Ectodermal cell (in vitro differentiated cells): ENCODE data around the gene RPS15.

Source experiments
- H3K27ac ChIP-seq: 2 replicates; pipeline ENCODE4 v1.7.0; 2013; ENCODE audit warnings: mild to moderate bottlenecking, low read depth, low read length; ENCODE audit not compliant: insufficient read depth, poor library complexity, severe bottlenecking
- H3K27me3 ChIP-seq: 2 replicates; pipeline ENCODE4 v1.7.0; 2013; ENCODE audit warnings: mild to moderate bottlenecking, low read length; ENCODE audit not compliant: insufficient read depth, control insufficient read depth, poor library complexity, severe bottlenecking
- H3K36me3 ChIP-seq: one replicate; pipeline ENCODE4 v1.7.0; 2013; ENCODE audit warnings: low read length; ENCODE audit not compliant: control insufficient read depth, insufficient read depth
- H3K4me1 ChIP-seq: one replicate; pipeline ENCODE4 v1.7.0; 2013; ENCODE audit warnings: low read length; ENCODE audit not compliant: control insufficient read depth, insufficient read depth
- H3K4me3 ChIP-seq: 2 replicates; pipeline ENCODE4 v1.7.0; 2013; ENCODE audit warnings: low read depth, low read length, control low read depth; ENCODE audit not compliant: insufficient read depth
- H3K9me3 ChIP-seq: 2 replicates; pipeline ENCODE4 v1.7.0; 2013; ENCODE audit warnings: mild to moderate bottlenecking, low read length, moderate library complexity; ENCODE audit not compliant: control insufficient read depth
- WGBS, 2 experiments: methylation state at CpG; one replicate each; pipeline ENCODE4 v1.1.7; 2013; ENCODE audit warnings: missing lambda C conversion rate in 2 of 2; 5-methylcytosine and 5-hydroxymethylcytosine counted together

Gene RPS15

DNA sequence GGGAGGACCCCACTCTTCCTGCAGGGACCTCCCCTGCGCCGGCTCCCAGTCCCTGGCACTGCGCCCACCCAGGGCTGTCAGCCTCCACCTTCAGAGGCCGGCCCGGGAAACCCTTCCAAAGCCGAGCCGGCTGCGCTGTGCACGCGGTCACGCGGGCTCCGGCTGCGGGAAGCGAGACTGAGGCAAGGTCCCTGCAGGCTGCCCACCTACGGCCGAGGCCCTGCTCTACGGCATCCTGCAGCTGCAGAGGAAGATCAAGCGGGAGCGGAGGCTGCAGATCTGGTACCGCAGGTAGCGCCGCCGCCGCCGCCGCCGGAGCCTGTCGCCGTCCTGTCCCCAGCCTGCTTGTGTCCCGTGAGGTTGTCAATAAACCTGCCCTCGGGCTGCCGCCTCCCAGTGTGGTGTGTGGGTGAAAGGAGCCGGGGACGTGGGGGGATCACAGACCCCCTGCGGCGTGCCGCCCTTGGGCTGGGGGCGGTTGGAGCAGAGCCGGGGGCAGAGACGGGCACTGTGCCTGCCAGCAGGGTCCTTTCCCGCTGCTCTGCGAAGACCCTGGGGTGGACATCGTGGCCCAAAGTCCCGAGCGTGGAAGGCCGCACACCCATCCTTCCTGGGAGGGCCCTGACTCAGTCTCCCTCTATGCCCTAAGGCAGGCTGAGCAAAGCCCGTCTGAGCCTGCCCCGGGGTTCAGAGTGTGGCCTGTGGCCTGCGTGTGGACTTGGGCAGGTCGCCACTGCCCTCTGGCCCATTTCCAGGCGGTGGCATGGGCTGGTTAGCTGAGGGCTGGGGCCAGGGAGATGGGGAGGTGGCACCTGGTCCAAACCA lies 42.8 kb upstream of the RPS15 start:
- Histone ChIP-seq H3K9me3 (no peaks in the 10 kb centered on the region), H3K4me1 (peaks cover 7% of the 10 kb centered on the region), H3K4me3 (no peak overlapping the region), H3K27ac (no peak overlapping the region), H3K27me3 (no peaks in the 10 kb centered on the region), H3K36me3 (peaks cover 9% of the 10 kb centered on the region)
- WGBS, 2 experiments: 93% methylated on average over 52 of the region's 52 CpGs

DNA sequence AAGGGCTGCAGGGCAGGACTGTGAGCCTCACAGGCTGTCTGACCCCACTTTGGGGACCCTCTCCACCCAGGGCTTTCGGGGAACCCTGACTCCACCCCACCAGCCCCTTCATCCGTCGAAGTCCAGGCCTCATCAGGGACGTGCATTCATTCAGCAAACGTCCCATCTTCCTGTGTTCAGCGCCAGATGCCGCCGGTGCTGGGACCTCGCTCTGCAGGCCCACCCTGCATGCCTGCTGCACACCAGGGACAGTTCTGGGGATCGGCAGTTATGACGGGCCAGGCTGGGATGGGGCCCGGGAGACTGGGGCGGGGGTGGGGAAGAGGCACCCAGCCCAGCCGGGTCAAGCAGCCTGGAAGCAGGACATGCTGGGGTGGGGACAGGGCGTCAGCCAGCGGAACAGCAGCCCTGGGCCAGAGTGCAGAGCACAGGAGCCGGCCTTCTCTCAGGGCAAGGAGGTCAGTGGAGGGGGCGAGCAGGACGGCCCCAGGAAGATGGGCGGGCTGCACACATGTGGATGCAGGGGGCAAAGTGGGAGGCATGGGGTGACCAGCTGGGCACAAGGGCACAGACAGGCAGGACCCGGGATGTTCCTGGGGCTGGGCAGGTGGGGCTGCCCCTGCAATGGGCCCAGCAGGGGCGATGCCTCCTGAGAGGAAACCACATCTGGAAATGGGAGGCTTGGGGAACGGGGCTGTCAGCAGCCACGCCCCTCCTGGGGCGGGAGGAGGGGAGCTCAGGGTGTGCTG lies 42.0 kb upstream of the RPS15 start:
- H3K9me3 ChIP-seq: no peaks in the 10 kb centered on the region
- H3K4me3 ChIP-seq: no peak overlapping the region
- 84 to 85% methylated on average over 25 of the region's 25 CpGs for WGBS, 2 experiments
- peaks cover 7% of the 10 kb centered on the region for H3K4me1 ChIP-seq
- H3K36me3 ChIP-seq: peaks cover 9% of the 10 kb centered on the region
- H3K27me3 ChIP-seq: peaks cover 4% of the 10 kb centered on the region
- no peak overlapping the region for H3K27ac ChIP-seq

DNA sequence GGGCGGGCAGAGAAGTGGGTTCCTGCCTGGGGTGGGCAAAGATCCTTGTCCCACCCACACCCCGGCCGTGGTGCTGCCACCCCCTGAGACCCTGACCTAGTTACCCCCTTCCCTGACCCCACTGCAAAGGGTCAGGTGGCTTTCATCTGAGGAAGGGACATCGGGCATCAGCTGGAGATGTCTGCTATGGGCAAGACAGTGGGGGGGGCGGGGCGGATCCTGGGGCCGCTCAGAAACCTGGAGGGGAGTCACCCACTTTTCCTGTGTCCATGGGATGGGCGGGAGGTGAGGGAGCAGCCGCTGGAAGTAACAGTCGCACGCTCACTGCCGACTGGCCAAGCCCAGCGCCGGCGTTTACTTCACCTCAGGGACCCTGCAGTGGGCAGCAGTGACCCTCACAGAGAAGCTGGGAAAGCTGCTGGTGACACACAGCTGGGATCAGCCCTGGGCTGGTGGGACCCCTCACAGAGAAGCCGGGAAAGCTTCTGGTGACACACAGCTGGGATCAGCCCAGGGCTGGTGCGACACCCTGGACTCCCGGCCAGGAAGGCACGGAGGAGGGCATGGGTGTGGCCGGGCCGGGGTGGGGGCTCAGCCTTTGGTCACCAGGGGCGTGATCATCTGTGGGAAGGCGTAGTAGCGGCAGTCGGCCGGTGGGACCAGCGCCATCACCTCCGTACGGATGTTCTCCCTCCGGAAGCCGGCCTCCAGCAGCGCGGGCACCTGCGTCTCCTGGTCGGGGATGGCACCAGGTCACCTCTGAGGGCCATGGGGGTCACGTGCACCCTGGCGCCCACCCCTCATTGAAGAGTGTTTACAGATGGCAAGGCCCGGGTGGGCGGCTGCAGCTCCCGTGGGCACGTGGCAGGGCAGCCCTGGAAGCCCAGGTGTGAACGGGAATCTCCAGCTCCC lies 41.2 kb upstream of the RPS15 start:
- WGBS, 2 experiments: 90% methylated on average over 42 of the region's 42 CpGs
- Histone ChIP-seq H3K9me3 (no peaks in the 10 kb centered on the region), H3K27me3 (peaks cover 4% of the 10 kb centered on the region), H3K4me3 (no peak overlapping the region), H3K27ac (no peak overlapping the region), H3K36me3 (peaks cover 9% of the 10 kb centered on the region), H3K4me1 (peaks cover 7% of the 10 kb centered on the region)

DNA sequence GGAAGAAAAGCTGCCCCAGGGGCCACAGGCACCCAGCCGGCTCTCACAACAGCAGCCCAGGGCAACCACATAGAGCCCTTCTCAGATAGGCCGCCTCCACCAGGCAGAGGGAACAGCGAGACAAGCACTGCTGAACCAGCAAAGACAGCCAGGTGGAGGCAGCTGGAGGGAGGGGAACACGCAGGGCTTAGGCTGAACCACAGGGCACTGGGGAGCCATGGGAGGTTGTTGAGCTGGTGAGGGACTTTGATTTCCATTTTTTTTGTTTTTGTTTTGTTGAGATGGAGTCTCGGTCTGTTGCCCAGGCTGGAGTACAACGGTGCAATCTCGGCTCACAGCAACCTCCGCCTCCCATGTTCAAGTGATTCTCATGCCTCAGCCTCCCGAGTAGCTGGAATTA lies 40.4 kb upstream of the RPS15 start:
- Histone ChIP-seq H3K9me3 (no peaks in the 10 kb centered on the region), H3K36me3 (peaks cover 2% of the 10 kb centered on the region), H3K4me1 (peaks cover 7% of the 10 kb centered on the region), H3K27ac (no peak overlapping the region), H3K27me3 (peaks cover 4% of the 10 kb centered on the region), H3K4me3 (no peak overlapping the region)
- WGBS, 2 experiments: 91% methylated on average over 9 of the region's 9 CpGs

DNA sequence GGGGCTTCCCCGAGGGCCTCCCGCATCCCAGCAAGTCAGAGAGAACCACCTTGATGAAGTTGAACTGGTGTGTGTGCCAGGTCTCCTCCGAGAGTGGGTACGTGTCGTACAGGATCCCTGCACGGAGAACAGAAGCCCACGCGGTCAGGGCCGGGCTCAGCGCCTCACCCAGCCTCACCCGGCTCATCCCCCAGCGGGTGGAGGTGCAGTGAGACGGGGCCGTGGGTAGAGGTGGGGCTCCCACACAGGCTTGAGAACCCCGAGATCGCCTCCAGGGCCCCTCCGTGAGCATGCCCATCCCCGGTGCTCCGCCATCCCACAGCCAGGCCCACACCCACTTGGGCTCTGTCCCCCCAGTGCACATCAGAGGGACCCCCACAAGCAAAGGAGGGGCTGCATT lies 39.1 kb upstream of the RPS15 start:
- H3K4me3 ChIP-seq: no peak overlapping the region
- H3K4me1 ChIP-seq: peaks cover 7% of the 10 kb centered on the region
- 94 to 95% methylated on average over 19 of the region's 19 CpGs for WGBS, 2 experiments
- no peaks in the 10 kb centered on the region for H3K9me3 ChIP-seq
- no peak overlapping the region for H3K27ac ChIP-seq
- peaks cover 4% of the 10 kb centered on the region for H3K27me3 ChIP-seq
- H3K36me3 ChIP-seq: no peaks in the 10 kb centered on the region

DNA sequence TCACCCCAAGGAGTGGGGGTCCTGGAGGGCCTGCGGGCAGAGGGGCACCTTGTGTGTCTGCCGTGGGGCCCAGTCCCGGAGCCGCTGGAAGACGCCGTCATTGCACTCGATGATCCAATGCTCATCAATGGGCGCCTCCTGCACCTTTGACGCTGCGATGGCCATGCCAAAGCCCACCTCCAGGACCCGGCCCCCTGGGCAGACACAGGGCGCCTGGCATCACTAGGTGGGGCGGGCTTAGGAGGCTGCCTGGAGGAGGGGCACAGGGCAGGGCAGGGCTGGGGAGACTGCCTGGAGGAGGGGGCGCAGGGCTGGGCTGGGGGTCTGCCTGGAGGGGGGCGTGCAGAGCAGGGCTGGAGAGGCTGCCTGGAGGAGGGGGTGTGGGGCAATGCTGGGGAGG lies 38.5 kb upstream of the RPS15 start:
- WGBS, 2 experiments: 95 to 96% methylated on average over 15 of the region's 15 CpGs
- peaks cover 7% of the 10 kb centered on the region for H3K4me1 ChIP-seq
- H3K9me3 ChIP-seq: no peaks in the 10 kb centered on the region
- H3K36me3 ChIP-seq: no peaks in the 10 kb centered on the region
- peaks cover 4% of the 10 kb centered on the region for H3K27me3 ChIP-seq
- H3K4me3 ChIP-seq: no peak overlapping the region
- H3K27ac ChIP-seq: no peak overlapping the region

DNA sequence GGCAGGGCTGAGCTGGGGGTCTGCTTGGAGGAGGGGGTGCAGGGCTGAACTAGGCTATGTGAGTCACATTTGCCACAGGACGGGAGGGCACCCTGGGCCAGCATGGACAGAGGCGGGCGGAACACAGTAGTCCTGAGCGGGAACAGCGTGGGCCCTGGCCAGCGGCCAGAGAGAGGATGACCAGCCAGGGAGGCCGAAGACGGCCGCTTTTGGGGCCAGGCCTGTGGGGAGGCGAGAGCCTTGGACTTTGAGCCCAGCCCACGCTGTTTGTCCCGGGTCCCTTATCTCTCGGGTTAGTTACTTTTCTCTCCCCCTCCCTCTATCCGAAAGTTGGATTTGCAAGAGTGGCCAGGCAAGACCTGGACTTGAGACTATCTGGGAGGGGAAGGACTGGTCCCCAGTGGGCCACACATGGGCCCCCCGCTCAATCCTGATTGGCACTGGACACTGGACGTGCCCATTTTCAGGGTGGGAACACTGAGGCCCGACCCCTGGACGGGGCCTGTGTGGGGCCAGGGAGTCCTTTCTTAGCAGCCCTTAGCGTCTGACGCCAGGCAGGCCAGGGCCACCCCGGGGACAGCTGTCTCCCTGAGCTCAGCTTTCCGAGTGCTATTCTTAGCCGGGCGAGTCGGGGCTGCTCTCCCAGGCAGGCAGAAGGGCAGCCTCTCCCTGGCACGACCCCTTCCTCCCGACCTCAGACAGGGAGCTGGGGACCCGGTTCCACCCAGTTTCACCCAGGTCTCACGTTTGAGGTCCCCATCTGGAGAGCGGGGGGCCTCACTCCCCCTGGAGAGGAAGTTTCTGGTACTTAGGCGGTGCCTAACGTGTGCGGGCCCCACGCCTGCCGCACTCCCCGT lies 37.7 kb upstream of the RPS15 start:
- Histone ChIP-seq H3K36me3 (no peaks in the 10 kb centered on the region), H3K9me3 (no peaks in the 10 kb centered on the region), H3K27ac (no peak overlapping the region), H3K4me3 (peak overlapping the region; percentile 68), H3K4me1 (peaks cover 7% of the 10 kb centered on the region), H3K27me3 (peaks cover 4% of the 10 kb centered on the region)
- 58% methylated on average over 36 of the region's 36 CpGs for WGBS, 2 experiments

DNA sequence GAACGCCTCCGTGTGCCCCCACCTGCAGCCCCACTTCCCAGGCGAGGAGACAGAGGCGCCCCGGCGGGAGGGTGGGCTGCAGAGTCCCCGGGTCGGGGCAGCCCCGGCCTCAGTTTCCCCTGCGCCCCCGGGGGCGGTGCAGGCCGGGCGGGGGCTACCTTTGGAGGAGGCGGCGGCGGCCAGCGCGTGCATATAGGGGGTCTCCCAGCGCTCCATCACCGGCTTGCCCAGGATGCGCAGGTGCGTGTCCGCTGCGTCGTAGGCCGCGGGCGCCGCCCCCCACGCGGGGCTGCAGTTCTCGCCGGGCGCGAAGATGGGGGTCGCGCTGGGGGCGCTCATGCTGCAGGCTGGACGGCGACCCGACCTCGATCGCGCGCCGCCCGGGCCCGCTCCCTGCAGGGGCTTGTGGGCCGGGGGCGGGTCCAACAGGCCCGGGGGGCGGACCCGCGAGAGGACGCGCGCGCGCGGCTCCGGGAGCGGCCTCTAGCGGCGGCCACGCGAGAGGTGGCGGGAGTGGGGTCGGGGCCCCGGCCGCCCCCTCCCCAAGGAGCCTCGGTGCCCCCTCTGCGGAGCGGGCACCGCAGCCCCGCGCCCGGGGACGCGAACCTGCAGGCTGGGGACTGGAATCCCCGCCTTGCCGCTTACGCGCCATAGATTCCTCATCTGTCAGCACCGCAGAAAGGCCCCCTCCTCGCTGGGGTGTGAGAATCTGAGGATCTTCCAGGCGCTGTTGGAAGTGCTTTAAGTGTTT lies 36.9 kb upstream of the RPS15 start, which contains the start of gene GAMT:
Gene GAMT, minus strand, starts transcription at position 405 of the 751 bp plus-strand sequence. Its CDS starts 66 bp downstream, at position 339.
- peak within 1 kb of the TSS; percentile 68 for H3K4me3 ChIP-seq
- H3K36me3 ChIP-seq: no peaks in the 10 kb centered on the region
- H3K4me1 ChIP-seq: peaks cover 4% of the 10 kb centered on the region
- peaks cover 4% of the 10 kb centered on the region for H3K27me3 ChIP-seq
- H3K27ac ChIP-seq: no peak within 1 kb of the TSS
- H3K9me3 ChIP-seq: no peaks in the 10 kb centered on the region
- WGBS, 2 experiments: 3% methylated on average over 87 of the region's 87 CpGs

DNA sequence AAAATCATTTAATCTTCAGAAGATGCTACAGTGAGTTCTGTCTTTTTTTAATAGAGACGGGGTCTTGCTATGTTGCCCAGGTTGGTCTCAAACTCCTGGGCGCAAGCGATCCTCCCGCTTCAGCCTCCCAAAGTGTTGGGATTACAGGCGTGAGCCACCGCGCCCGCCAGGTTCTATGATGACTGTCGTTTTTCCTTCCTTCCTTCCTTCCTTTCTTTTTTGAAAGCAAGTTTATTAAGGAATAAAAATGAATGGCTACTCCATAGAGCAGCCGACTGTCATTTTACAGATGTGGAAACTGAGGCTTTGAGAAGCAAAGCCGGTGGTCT lies 36.3 kb upstream of the RPS15 start:
- peak overlapping the region; percentile 68 for H3K4me3 ChIP-seq
- H3K27ac ChIP-seq: no peak overlapping the region
- H3K27me3 ChIP-seq: peaks cover 4% of the 10 kb centered on the region
- no peaks in the 10 kb centered on the region for H3K4me1 ChIP-seq
- WGBS, 2 experiments: 86 to 88% methylated on average over 11 of the region's 11 CpGs
- no peaks in the 10 kb centered on the region for H3K9me3 ChIP-seq
- no peaks in the 10 kb centered on the region for H3K36me3 ChIP-seq
